Uterus (tissue), 4 donors: ENCODE measurements around the gene C14orf132. TPM values are rescaled to one million over a fixed set of nuclear protein-coding genes. Genes with fewer than 3 reads are reported as not detected.
A peak's percentile ranks its signal among the peaks of the same experiment; 100 is the strongest.

Experiments used
- DNase-seq, 2 donors: peaks; one replicate each; pipeline ENCODE4 v3.0.0-alpha.2; 2019 to 2020
- H3K27ac ChIP-seq, 2 donors: fragments of 200-600 bp; sonication (generic); 1 replicate in 1 of 2; 2 replicates in 1 of 2; pipeline ENCODE4 v1.5.1; 2016 to 2018
- H3K27me3 ChIP-seq, 2 donors: fragments of 200-600 bp; sonication (generic); one replicate each; pipeline ENCODE4 v1.5.1; 2018 to 2019; ENCODE audit warnings: control low read depth in 1 of 2
- H3K36me3 ChIP-seq, 2 donors: fragments of 200-600 bp; sonication (generic); one replicate each; pipeline ENCODE4 v1.5.1; 2019; ENCODE audit warnings: control low read depth in 1 of 2
- H3K4me1 ChIP-seq, 2 donors: fragments of 200-600 bp; sonication (generic); one replicate each; pipeline ENCODE4 v1.5.1; 2018 to 2019; ENCODE audit warnings: control low read depth in 1 of 2
- H3K4me3 ChIP-seq, 2 donors: fragments of 200-600 bp; sonication (generic); 1 replicate in 1 of 2; 2 replicates in 1 of 2; pipeline ENCODE4 v1.5.1; 2018 to 2019; ENCODE audit warnings: mild to moderate bottlenecking in 1 of 2
- H3K9me3 ChIP-seq, 2 donors: fragments of 200-600 bp; sonication (generic); one replicate each; pipeline ENCODE4 v1.5.1; 2019; ENCODE audit warnings: control low read depth in 1 of 2
- POLR2A ChIP-seq, 2 donors: fragments of 450-650 bp; IDR thresholded peaks; one replicate each; pipeline ENCODE4 v1.6.1; 2016; ENCODE audit warnings: antibody characterized with exemption in 2 of 2, mild to moderate bottlenecking in 1 of 2, moderate library complexity in 1 of 2
- intact Hi-C: fragments of 100-400 bp; cut with DNase I; formaldehyde crosslinking; loops from one replicate; pipeline ENCODE4 v1.15.1; 2023; ENCODE audit warnings: low total_unique reads
- total RNA-seq, 4 donors: library from RNA; depleted of rRNA in 3 of 4; stranded (reverse); fragments of >200 nt in 3 of 4; gene quantifications; one replicate each; pipeline versions ENCODE4 v1.1.0 to v1.2.4, GENCODE V29; 2014 to 2023
- TF ChIP-seq, protein P1 (sequence below), 4 experiments: fragments of 200-600 bp in 2 of 4; fragments of 450-650 bp in 2 of 4; sonication (generic) in 2 of 4; IDR thresholded peaks; one replicate each; pipeline ENCODE4 v1.5.1; 2016 to 2019; ENCODE audit warnings: antibody characterized with exemption in 4 of 4, mild to moderate bottlenecking in 2 of 4, moderate library complexity in 1 of 4
- donor health status: DM: yes; HTN: yes; CAD: no.

Gene C14orf132
- total RNA-seq, 4 donors from 2014 or later, result 10.5 to 60.1 (median 16.0) TPM

DNA sequence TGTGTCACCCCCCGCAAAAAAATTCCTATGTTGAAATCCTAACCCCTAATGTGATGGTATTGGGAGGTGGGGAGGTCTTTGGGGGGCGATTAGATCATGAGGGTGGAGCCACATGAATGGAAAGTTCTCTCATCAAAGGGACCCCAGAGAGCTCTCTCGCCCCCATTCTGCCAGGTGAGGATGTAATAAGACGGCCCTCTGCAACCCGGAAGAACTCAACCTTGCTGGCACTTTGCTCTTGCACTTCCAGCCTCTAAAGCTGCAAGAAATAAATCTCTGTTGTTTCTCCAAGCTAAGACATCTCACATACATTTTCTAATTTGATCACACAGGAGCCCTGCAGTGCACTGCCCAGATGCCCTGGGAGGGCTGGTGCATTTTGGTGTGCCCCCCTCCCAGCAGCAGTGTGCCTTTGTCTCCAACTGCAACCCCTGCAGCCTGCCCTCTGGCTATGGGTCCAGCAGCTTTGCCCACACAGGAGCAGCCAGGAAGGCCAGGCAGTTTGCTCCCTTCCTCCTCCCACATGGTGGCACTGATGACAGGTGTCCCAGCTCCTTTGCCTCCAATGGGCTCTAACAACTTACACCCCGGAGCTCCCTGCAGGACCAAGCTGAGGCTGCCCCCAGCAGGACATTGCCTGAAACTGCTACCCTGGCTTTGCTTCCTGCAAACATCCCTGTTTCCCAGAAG is 59.3 kb downstream of the C14orf132 start:
- intact Hi-C loops, result no loop called here
- Histone ChIP-seq H3K36me3 (no peaks in the 10 kb centered on the region), H3K4me1 (no peaks in the 10 kb centered on the region), H3K4me3 (no peak overlapping the region), H3K27me3 (no peaks in the 10 kb centered on the region), H3K9me3 (no peaks in the 10 kb centered on the region), H3K27ac (no peak overlapping the region)
- no peak for TF ChIP-seq POLR2A (IDR thresholded peaks at IDR 0.05)
- TF ChIP-seq, protein P1, sequence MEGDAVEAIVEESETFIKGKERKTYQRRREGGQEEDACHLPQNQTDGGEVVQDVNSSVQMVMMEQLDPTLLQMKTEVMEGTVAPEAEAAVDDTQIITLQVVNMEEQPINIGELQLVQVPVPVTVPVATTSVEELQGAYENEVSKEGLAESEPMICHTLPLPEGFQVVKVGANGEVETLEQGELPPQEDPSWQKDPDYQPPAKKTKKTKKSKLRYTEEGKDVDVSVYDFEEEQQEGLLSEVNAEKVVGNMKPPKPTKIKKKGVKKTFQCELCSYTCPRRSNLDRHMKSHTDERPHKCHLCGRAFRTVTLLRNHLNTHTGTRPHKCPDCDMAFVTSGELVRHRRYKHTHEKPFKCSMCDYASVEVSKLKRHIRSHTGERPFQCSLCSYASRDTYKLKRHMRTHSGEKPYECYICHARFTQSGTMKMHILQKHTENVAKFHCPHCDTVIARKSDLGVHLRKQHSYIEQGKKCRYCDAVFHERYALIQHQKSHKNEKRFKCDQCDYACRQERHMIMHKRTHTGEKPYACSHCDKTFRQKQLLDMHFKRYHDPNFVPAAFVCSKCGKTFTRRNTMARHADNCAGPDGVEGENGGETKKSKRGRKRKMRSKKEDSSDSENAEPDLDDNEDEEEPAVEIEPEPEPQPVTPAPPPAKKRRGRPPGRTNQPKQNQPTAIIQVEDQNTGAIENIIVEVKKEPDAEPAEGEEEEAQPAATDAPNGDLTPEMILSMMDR (IDR thresholded peaks at IDR 0.05), result peak; percentile 46 to 65 (median 56)
- DNase-seq, result peak in 1 of 2 donors; percentile 19

DNA sequence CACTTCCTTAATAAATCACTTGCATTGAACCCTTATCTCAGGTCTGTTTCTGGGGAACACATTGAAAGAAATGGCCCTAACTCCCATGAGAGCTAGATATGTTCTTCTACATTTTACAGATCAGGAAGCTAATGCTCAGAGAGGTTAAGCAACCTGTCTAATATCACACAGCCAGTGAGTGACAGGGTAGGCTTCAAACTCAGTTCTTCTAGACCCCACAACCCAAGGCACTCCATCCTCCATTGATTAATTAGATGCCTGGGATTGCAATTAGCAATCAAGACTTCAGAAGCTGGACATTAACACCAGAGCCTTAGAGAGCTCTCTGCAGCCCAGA is 59.8 kb downstream of the C14orf132 start:
- Histone ChIP-seq H3K4me3 (no peak overlapping the region), H3K9me3 (no peaks in the 10 kb centered on the region), H3K36me3 (no peaks in the 10 kb centered on the region), H3K27ac (no peak overlapping the region), H3K27me3 (no peaks in the 10 kb centered on the region), H3K4me1 (no peaks in the 10 kb centered on the region)
- DNase-seq, result no peak
- intact Hi-C loops, result no loop called here
- TF ChIP-seq, protein P1 (IDR thresholded peaks at IDR 0.05), result no peak
- no peak for TF ChIP-seq POLR2A (IDR thresholded peaks at IDR 0.05)

DNA sequence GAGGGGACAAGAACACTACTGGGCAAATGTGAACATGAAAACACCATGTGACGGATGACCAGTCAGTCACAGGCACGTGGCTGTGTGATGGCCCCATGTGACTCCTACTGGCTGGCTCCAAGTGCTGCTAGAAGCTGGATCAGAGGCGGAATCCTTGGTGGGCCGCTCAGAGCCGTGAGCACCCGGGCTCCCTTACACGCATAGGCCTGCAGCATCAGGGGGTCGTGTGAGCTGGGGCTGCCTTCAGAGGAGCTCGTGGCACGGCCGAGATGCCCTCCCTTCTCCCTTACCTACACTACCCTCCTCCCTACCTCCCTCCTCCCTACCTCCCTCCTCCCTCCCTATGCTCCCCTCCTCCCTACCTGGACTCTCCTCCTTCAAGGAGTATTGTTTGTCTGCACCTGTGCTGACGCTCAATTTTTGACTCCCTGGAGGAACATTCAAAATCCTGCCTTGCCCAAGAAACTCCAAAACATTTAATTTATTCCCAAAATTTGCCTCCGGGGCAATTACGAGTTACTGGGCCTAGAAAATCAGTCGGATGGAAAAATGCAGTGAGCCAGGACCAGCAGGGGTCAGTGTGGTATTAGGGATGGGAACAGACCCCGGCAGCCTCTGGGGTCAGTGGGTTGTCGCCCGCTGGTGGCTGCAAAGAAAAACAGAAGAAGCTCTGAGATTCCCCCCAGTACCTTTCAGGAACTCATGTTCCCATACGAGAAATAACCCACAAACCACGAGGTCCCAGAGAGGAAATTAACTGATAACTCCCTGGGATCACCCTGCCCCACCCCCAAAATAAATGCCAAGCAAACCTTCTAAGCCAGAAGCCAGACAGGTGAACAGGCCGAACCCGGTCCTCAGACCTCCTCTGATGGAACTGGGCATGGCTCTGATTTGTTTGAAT is 61.3 kb downstream of the C14orf132 start:
- H3K27me3 ChIP-seq, result no peaks in the 10 kb centered on the region
- intact Hi-C loops, result no loop called here
- peak; percentile 78 to 79 for DNase-seq
- no peak for TF ChIP-seq POLR2A (IDR thresholded peaks at IDR 0.05)
- TF ChIP-seq, protein P1 (IDR thresholded peaks at IDR 0.05), result peak; percentile 88 to 97 (median 93)
- H3K4me1 ChIP-seq, result no peaks in the 10 kb centered on the region
- H3K27ac ChIP-seq, result no peak overlapping the region
- H3K36me3 ChIP-seq, result no peaks in the 10 kb centered on the region
- H3K4me3 ChIP-seq, result no peak overlapping the region
- no peaks in the 10 kb centered on the region for H3K9me3 ChIP-seq

DNA sequence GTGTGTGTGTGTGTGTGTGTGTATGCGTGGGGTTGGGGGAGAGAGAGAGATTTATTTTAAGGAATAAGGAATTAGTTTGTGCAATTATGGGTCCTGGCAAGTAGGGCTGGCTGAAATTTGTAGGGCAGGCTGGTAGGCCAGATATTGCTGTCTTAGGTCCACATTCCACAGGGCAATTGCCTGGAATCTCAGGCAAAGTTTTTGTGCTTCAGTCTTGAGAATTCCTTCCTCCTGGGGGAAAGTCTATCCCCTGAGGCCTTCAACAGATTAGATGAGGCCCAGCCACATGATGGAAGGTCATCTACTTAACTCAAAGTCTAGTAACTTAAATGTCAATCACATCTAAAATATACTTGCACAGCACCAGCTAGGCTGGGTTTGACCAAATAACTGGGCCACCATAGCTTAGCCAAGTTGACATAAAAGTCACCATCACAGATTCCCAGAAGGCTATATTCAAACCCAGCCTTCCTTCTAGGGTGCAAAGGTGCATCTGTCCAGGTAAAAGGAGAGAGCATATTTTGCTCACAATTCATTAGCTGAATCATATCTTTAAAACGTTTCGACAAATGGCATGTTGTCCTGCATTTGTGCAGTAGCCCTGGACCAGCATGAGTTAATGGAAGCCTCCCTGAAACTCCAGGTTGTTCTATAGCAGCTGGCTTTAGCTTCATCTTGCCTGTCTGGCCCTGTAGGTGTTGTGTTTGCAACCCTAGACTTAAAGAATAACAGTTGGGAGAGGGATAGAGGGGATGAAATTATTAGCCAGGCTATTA is 63.1 kb downstream of the C14orf132 start:
- Histone ChIP-seq H3K4me1 (no peaks in the 10 kb centered on the region), H3K27ac (no peak overlapping the region), H3K27me3 (no peaks in the 10 kb centered on the region), H3K4me3 (no peak overlapping the region), H3K9me3 (no peaks in the 10 kb centered on the region), H3K36me3 (no peaks in the 10 kb centered on the region)
- no peak for DNase-seq
- intact Hi-C loops, result no loop called here
- TF ChIP-seq POLR2A (IDR thresholded peaks at IDR 0.05), result no peak
- TF ChIP-seq, protein P1 (IDR thresholded peaks at IDR 0.05), result no peak
